Measurements from ENCODE around the gene EMP1. TPM values are rescaled to one million over a fixed set of nuclear protein-coding genes. Genes with fewer than 3 reads are reported as not detected.

The EMP1 gene
- total RNA-seq, 4 donors from 2014 or later = 33.5 to 111 (median 73.6) TPM

DNA sequence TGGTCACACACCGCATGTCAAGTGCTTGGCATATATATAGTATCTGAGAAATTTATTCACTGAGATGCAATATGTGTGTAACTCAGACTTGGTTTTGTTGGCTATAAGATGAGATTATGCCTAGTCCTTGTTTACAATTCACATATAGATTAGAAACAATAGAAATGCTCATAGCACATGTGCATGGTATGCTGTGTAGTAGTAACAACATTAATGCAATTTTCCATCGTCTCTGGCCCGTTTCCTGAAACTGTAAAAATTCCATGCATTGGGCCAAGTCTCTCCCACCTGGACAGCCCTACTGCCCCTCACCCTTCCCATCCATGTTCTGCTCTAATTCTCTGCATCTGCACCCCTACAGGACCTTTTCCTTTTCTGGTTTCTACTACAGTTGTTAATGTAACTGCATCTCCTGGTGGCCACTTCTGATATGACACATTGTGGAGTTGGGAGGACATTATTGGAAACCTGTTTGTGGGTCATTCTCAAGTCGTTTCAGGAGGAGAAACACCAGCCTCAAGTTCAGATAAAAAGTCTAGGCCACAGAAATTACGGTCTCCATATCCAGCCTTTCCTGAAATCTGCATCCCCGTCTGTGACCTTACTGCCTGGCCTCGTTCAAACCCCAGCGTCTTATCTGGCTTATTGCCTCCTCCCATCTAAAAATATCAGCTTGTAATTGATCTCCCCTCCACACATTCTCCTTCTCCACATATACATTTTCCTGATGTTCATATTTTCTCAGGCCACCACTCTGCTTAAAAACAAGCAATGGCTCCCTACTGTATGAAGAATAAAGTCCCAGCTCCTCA, 37.5 kb downstream of the EMP1 start:
- no peaks in the 10 kb centered on the region for H3K9me3 ChIP-seq
- in situ Hi-C loops (cut with MboI; ENCODE audit: low sequenced_read_pairs in 4 of 4) = no loop called here

DNA sequence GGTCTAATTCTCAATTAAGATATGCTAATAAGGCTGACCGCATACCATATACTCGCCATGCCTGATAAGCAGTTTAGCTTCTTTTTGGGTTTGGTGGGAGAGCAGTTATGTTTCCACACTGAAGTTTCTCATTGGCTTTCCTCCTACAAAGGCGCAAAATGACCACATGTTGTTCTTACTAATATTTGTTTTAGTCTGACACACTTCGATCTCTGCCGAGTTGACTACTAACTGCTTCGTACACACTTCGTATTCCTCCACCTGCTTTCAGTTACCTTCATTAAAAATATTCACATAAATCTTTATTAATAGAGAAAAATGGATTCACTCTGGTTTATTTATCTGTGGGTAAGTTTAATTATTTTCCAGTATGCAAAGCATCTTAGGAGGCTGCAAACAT, 41.7 kb downstream of the EMP1 start:
- Histone ChIP-seq H3K27ac (no peak overlapping the region), H3K9me3 (no peaks in the 10 kb centered on the region), H3K27me3 (no peaks in the 10 kb centered on the region), H3K36me3 (no peaks in the 10 kb centered on the region), H3K4me1 (no peaks in the 10 kb centered on the region), H3K4me3 (no peak overlapping the region)
- no peak for TF ChIP-seq POLR2A (IDR thresholded peaks at IDR 0.05)
- TF ChIP-seq, protein P1, sequence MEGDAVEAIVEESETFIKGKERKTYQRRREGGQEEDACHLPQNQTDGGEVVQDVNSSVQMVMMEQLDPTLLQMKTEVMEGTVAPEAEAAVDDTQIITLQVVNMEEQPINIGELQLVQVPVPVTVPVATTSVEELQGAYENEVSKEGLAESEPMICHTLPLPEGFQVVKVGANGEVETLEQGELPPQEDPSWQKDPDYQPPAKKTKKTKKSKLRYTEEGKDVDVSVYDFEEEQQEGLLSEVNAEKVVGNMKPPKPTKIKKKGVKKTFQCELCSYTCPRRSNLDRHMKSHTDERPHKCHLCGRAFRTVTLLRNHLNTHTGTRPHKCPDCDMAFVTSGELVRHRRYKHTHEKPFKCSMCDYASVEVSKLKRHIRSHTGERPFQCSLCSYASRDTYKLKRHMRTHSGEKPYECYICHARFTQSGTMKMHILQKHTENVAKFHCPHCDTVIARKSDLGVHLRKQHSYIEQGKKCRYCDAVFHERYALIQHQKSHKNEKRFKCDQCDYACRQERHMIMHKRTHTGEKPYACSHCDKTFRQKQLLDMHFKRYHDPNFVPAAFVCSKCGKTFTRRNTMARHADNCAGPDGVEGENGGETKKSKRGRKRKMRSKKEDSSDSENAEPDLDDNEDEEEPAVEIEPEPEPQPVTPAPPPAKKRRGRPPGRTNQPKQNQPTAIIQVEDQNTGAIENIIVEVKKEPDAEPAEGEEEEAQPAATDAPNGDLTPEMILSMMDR (IDR thresholded peaks at IDR 0.05 in 4 of 5, conservative IDR thresholded peaks at IDR 0.05 in 1 of 5) = no peak
- in situ Hi-C loops (cut with MboI; ENCODE audit: low sequenced_read_pairs in 4 of 4) (no loop called here), intact Hi-C loops (cut with DNase I; ENCODE audit: low total_unique reads) (no loop called here)
- DNase-seq = no peak
- no peak for ATAC-seq

More for the DNA sequence above, 37.5 kb downstream of the EMP1 start:
- Histone ChIP-seq H3K4me3 (no peak overlapping the region), H3K27ac (no peak overlapping the region), H3K4me1 (no peaks in the 10 kb centered on the region), H3K27me3 (no peaks in the 10 kb centered on the region), H3K36me3 (no peaks in the 10 kb centered on the region)
- DNase-seq = no peak
- TF ChIP-seq POLR2A (IDR thresholded peaks at IDR 0.05) = no peak
- TF ChIP-seq, protein P1 (IDR thresholded peaks at IDR 0.05 in 4 of 5, conservative IDR thresholded peaks at IDR 0.05 in 1 of 5) = peak; percentile 30 to 68 (median 66)
- ATAC-seq = peak in 1 of 2 donors; percentile 44
- intact Hi-C loops (cut with DNase I; ENCODE audit: low total_unique reads) = loop anchor here (5.0 kb wide), 1 partner anchor 212 kb away; no protein-coding TSS in a partner anchor

DNA sequence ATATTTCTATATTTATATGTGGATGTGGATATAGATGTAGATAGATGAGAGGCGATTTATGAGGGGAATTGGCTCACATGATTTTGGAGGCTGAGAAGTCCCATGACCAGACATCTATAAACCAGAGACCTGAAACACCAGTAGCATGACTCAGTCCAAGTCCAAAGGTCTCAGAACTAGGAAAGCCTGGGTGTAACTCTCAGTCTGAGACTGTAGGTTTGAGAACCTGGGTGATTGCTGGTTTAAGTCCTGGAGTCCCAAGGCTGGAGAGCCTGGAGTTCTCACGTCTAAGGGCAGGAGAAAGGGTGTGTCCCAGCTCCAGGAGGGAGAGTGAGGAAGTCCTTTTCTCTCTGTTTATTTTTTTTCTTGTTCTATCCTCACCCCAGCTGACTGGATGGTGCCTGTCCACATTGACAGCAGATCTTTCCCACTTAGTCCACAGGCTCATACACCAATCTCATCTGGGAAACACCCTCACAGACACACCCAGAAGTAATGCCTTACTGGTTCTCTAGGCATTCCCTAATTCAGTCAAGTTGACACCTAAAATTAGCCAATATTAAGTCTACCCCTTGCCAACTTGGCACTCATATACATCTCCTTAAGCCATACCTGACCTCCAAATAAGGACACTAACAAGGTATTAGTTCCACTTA, 45.4 kb downstream of the EMP1 start:
- TF ChIP-seq, protein P1 (IDR thresholded peaks at IDR 0.05 in 4 of 5, conservative IDR thresholded peaks at IDR 0.05 in 1 of 5) = no peak
- no peak for TF ChIP-seq POLR2A (IDR thresholded peaks at IDR 0.05)
- Histone ChIP-seq H3K4me1 (no peaks in the 10 kb centered on the region), H3K9me3 (no peaks in the 10 kb centered on the region), H3K27ac (no peak overlapping the region), H3K4me3 (no peak overlapping the region), H3K27me3 (no peaks in the 10 kb centered on the region), H3K36me3 (no peaks in the 10 kb centered on the region)
- intact Hi-C loops (cut with DNase I; ENCODE audit: low total_unique reads) (no loop called here), in situ Hi-C loops (cut with MboI; ENCODE audit: low sequenced_read_pairs in 4 of 4) (no loop called here)
- ATAC-seq (no peak), DNase-seq (no peak)

DNA sequence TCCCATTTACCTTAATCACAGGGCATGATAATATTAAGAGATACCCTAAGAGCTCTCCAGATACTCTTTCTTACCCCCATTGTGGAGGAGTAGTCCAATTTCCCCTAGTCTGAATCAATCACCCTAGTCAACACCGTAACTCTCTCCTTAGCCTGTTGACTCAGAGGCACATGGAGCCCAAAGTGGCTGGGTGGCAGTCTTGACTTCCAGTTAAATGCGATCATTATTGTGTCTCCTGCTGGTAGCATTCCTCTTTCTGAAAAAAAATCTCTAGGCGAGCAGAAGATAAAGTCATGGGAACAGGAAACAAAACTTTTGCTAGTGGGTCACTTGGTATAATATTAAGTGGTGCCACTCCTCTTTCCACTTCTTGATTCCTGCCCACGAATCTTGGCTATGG, 46.4 kb downstream of the EMP1 start:
- intact Hi-C loops (cut with DNase I; ENCODE audit: low total_unique reads) (no loop called here), in situ Hi-C loops (cut with MboI; ENCODE audit: low sequenced_read_pairs in 4 of 4) (no loop called here)
- Histone ChIP-seq H3K9me3 (no peaks in the 10 kb centered on the region), H3K4me3 (no peak overlapping the region), H3K27ac (no peak overlapping the region), H3K36me3 (no peaks in the 10 kb centered on the region), H3K27me3 (no peaks in the 10 kb centered on the region), H3K4me1 (no peaks in the 10 kb centered on the region)
- DNase-seq (no peak), ATAC-seq (no peak)
- TF ChIP-seq, protein P1 (IDR thresholded peaks at IDR 0.05 in 4 of 5, conservative IDR thresholded peaks at IDR 0.05 in 1 of 5) = no peak
- TF ChIP-seq POLR2A (IDR thresholded peaks at IDR 0.05) = no peak
